Lung (tissue), 12 donors: ENCODE measurements around the gene FYCO1. TPM values are rescaled to one million over a fixed set of nuclear protein-coding genes. Genes with fewer than 3 reads are reported as not detected.

Experiments used
- ATAC-seq: fragments of 200-7000 bp; cut with Tn5 transposase; one replicate; pipeline ENCODE4 v1.9.1; 2020; ENCODE audit warnings: moderate number of reproducible peaks; ENCODE audit not compliant: insufficient read depth, low FRiP score
- DNase-seq, 3 donors: peaks; one replicate each; pipeline ENCODE4 v3.0.0-alpha.2; 2013 to 2017
- H3K27ac ChIP-seq, 2 donors: one replicate each; pipeline ENCODE4 v1.5.1; 2013; ENCODE audit warnings: mild to moderate bottlenecking in 2 of 2, moderate library complexity in 2 of 2, control low read depth in 1 of 2, inconsistent platforms in 1 of 2, low read depth in 1 of 2, low read length in 1 of 2
- H3K27me3 ChIP-seq, 3 donors: one replicate each; pipeline ENCODE4 v1.5.1; 2013; ENCODE audit warnings: low read length in 2 of 3; ENCODE audit not compliant: control insufficient read depth in 3 of 3, insufficient read depth in 3 of 3
- H3K36me3 ChIP-seq, 4 donors: one replicate each; pipeline ENCODE4 v1.5.1; 2013; ENCODE audit warnings: low read length in 4 of 4, mild to moderate bottlenecking in 1 of 4, moderate library complexity in 1 of 4; ENCODE audit not compliant: control insufficient read depth in 4 of 4, insufficient read depth in 4 of 4
- H3K4me1 ChIP-seq, 5 donors: one replicate each; pipeline ENCODE4 v1.5.1; 2013; ENCODE audit warnings: low read length in 5 of 5, mild to moderate bottlenecking in 2 of 5, moderate library complexity in 1 of 5; ENCODE audit not compliant: control insufficient read depth in 5 of 5, insufficient read depth in 5 of 5
- H3K4me3 ChIP-seq: one replicate; pipeline ENCODE4 v1.5.1; 2013; ENCODE audit warnings: mild to moderate bottlenecking, control low read depth, moderate library complexity
- H3K9ac ChIP-seq, 2 donors: one replicate each; pipeline ENCODE4 v1.5.1; 2013; ENCODE audit warnings: low read length in 2 of 2, control low read depth in 1 of 2; ENCODE audit not compliant: insufficient read depth in 1 of 2
- H3K9me3 ChIP-seq, 4 donors: one replicate each; pipeline ENCODE4 v1.5.1; 2013; ENCODE audit warnings: low read length in 3 of 4, mild to moderate bottlenecking in 1 of 4, moderate library complexity in 1 of 4; ENCODE audit not compliant: control insufficient read depth in 4 of 4, insufficient read depth in 3 of 4
- CTCF ChIP-seq: IDR thresholded peaks from 2 replicates; pipeline ENCODE4 v1.5.1; 2012; ENCODE audit warnings: mild to moderate bottlenecking; ENCODE audit errors: control extremely low read depth, extremely low read depth
- WGBS, 2 donors: extraction: QIAGEN DNeasy Blood & Tissue Kit; methylation state at CpG; one replicate each; pipeline ENCODE4 v1.1.7; 2013; 5-methylcytosine and 5-hydroxymethylcytosine counted together
- polyA plus RNA-seq, 2 donors: library from polyadenylated mRNA; stranded (reverse); fragments of 200-250 nt; gene quantifications; one replicate each; pipeline ENCODE4 v1.2.1, GENCODE V29; 2013
- total RNA-seq, 2 donors: library from RNA; depleted of rRNA in 1 of 2; stranded (reverse); fragments of >200 nt in 1 of 2; gene quantifications; one replicate each; pipeline ENCODE4 v1.2.1, GENCODE V29; 2014 to 2021
- donor health status: control.
- donor health status: control.
- donor health status: Bipolar disorder and iron deficiency.
- donor health status: healthy.
- donor health status: DM: yes; HTN: yes; CAD: no.

FYCO1 gene
- total and polyA plus RNA-seq, 4 donors, result 11.3 to 38.7 (median 23.2) TPM

- H3K9ac ChIP-seq, result no peak overlapping the region
- H3K4me1 ChIP-seq, result peaks cover 0 to 14% (median 4%) of the 10 kb centered on the region in 5 donors
- ATAC-seq (no peak), DNase-seq (no peak)
- no peak for TF ChIP-seq CTCF
- peaks cover 10 to 32% (median 13%) of the 10 kb centered on the region in 4 donors for H3K36me3 ChIP-seq
- no peak overlapping the region for H3K4me3 ChIP-seq
- peaks cover 0 to 2% (median 0%) of the 10 kb centered on the region in 4 donors for H3K9me3 ChIP-seq
- peak overlapping the region in 1 of 2 donors; percentile 1 for H3K27ac ChIP-seq
- WGBS, 2 donors, result 91 to 93% methylated on average over 5 of the region's 5 CpGs
- no peaks in the 10 kb centered on the region for H3K27me3 ChIP-seq
These were observed 50.6 kb downstream of the FYCO1 start for GRCh38 chr3:45944830-45945620.

DNA sequence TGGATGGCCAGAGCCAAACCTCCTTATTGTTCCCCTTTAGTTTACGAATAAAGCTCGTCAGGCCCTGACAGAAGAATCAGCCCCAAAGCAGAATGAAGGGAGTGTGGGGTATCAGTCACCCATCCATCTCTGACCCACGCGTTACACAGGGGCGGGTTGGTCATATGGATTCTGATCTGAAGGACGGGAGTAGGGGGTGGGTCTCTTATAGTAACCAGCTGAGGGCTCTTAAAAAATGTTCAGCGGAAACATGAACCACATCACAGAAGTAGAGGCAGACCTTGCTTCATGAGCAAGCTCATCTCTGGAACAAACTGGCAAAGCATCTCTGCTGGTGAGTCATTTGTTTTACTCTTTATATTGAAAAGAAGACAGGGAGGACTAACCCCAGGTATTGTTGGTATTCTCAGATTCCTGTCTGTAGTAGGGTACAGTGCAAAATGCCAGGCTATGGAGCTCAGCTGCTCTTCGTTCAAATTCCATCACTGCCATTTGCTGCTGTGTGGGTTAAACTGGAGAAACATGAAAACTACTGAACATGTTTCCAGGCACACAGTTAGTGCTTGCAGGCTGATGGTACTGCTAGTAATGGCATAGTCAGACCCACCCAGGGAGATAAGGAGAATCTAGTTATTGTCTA, 52.3 kb downstream of the FYCO1 start, which contains the start of gene CXCR6:
TSS of gene CXCR6 (plus strand) at position 258 of the 640 bp plus-strand sequence. CDS start 3,018 bp downstream, outside the sequence.
- ATAC-seq, result no peak
- H3K4me1 ChIP-seq, result peaks cover 0 to 13% (median 3%) of the 10 kb centered on the region in 5 donors

GRCh38 chr3:45942051-45942825, 53.4 kb downstream of the FYCO1 start:
- Histone ChIP-seq H3K4me3 (no peak overlapping the region), H3K9me3 (peaks cover 0 to 2% (median 0%) of the 10 kb centered on the region in 4 donors), H3K9ac (no peak overlapping the region), H3K27ac (no peak overlapping the region), H3K4me1 (peaks cover 0 to 4% (median 2%) of the 10 kb centered on the region in 5 donors), H3K36me3 (peaks cover 5 to 20% (median 10%) of the 10 kb centered on the region in 4 donors), H3K27me3 (no peaks in the 10 kb centered on the region)
- no peak for TF ChIP-seq CTCF
- no peak for DNase-seq
- 45 to 60% methylated on average over 6 of the region's 6 CpGs for WGBS, 2 donors
- no peak for ATAC-seq

More for the DNA sequence above, 52.3 kb downstream of the FYCO1 start, which contains the start of gene CXCR6:
- DNase-seq, result no peak
- no peak within 1 kb of the TSS for H3K4me3 ChIP-seq
- peaks cover 6 to 20% (median 12%) of the 10 kb centered on the region in 4 donors for H3K36me3 ChIP-seq
- H3K9ac ChIP-seq, result no peak within 1 kb of the TSS
- WGBS, 2 donors, result 90 to 98% methylated on average over 8 of the region's 8 CpGs
- TF ChIP-seq CTCF, result no peak
- peaks cover 0 to 2% (median 0%) of the 10 kb centered on the region in 4 donors for H3K9me3 ChIP-seq
- H3K27ac ChIP-seq, result no peak within 1 kb of the TSS
- H3K27me3 ChIP-seq, result no peaks in the 10 kb centered on the region
